Right atrium auricular region (tissue), 2 donors: ENCODE measurements around the gene SF3A2. TPM values are rescaled to one million over a fixed set of nuclear protein-coding genes. Genes with fewer than 3 reads are reported as not detected.

Experiments used
- DNase-seq: peaks from one replicate; pipeline ENCODE4 v3.0.0-alpha.2; 2019; ENCODE audit warnings: low spot score
- H3K27ac ChIP-seq, 2 donors: fragments of 200-600 bp; sonication (generic); 1 replicate in 1 of 2; 2 replicates in 1 of 2; pipeline ENCODE4 v1.5.1; 2016 to 2019
- H3K27me3 ChIP-seq, 2 donors: fragments of 200-600 bp; sonication (generic); one replicate each; pipeline versions ENCODE4 v1.5.1 to v1.6.0; 2017 to 2019
- H3K36me3 ChIP-seq: fragments of 200-600 bp; sonication (generic); one replicate; pipeline ENCODE4 v1.5.1; 2016
- H3K4me1 ChIP-seq, 2 donors: fragments of 200-600 bp; sonication (generic); one replicate each; pipeline versions ENCODE4 v1.5.1 to v1.6.0; 2017 to 2019
- H3K4me3 ChIP-seq, 2 donors: fragments of 200-600 bp; sonication (generic); 1 replicate in 1 of 2; 2 replicates in 1 of 2; pipeline ENCODE4 v1.5.1; 2017 to 2019; ENCODE audit warnings: mild to moderate bottlenecking in 1 of 2, moderate library complexity in 1 of 2
- H3K9me3 ChIP-seq, 2 donors: fragments of 200-600 bp; sonication (generic); one replicate each; pipeline ENCODE4 v1.5.1; 2019
- CTCF ChIP-seq, 2 donors: fragments of 200-600 bp; sonication (generic); IDR thresholded peaks; one replicate each; pipeline ENCODE4 v1.5.1; 2019; ENCODE audit warnings: antibody characterized with exemption in 2 of 2
- total RNA-seq, 2 donors: library from RNA; depleted of rRNA; stranded (reverse); fragments of >200 nt; gene quantifications; one replicate each; pipeline ENCODE4 v1.1.0, GENCODE V29; 2016

SF3A2 gene
- total RNA-seq, 2 donors from 2014 or later, result 17.3 to 30.4 TPM

GRCh38 chr19:2209408-2209807 is 27.2 kb upstream of the SF3A2 start:
- no peak for DNase-seq

GRCh38 chr19:2210206-2210605 is 26.4 kb upstream of the SF3A2 start:
- peaks cover 79% of the 10 kb centered on the region for H3K36me3 ChIP-seq
- DNase-seq, result no peak
- no peaks in the 10 kb centered on the region for H3K9me3 ChIP-seq
- H3K27ac ChIP-seq, result no peak overlapping the region
- H3K4me3 ChIP-seq, result no peak overlapping the region
- no peaks in the 10 kb centered on the region for H3K27me3 ChIP-seq
- TF ChIP-seq CTCF (IDR thresholded peaks at IDR 0.05), result no peak
- peaks cover 0 to 14% of the 10 kb centered on the region in 2 donors for H3K4me1 ChIP-seq

More at GRCh38 chr19:2209408-2209807, 27.2 kb upstream of the SF3A2 start:
- no peaks in the 10 kb centered on the region for H3K9me3 ChIP-seq
- TF ChIP-seq CTCF (IDR thresholded peaks at IDR 0.05), result no peak
- H3K27me3 ChIP-seq, result no peaks in the 10 kb centered on the region
- H3K4me1 ChIP-seq, result peaks cover 0 to 17% of the 10 kb centered on the region in 2 donors
- peaks cover 73% of the 10 kb centered on the region for H3K36me3 ChIP-seq
- no peak overlapping the region for H3K4me3 ChIP-seq
- no peak overlapping the region for H3K27ac ChIP-seq

GRCh38 chr19:2210987-2211740 is 25.5 kb upstream of the SF3A2 start:
- peaks cover 0 to 14% of the 10 kb centered on the region in 2 donors for H3K4me1 ChIP-seq
- H3K4me3 ChIP-seq, result no peak overlapping the region
- H3K9me3 ChIP-seq, result no peaks in the 10 kb centered on the region
- no peak overlapping the region for H3K27ac ChIP-seq
- H3K27me3 ChIP-seq, result no peaks in the 10 kb centered on the region
- DNase-seq, result no peak
- peaks cover 89% of the 10 kb centered on the region for H3K36me3 ChIP-seq
- no peak for TF ChIP-seq CTCF (IDR thresholded peaks at IDR 0.05)

- no peak overlapping the region for H3K27ac ChIP-seq
- H3K4me3 ChIP-seq, result no peak overlapping the region
- no peak for TF ChIP-seq CTCF (IDR thresholded peaks at IDR 0.05)
- peaks cover 91% of the 10 kb centered on the region for H3K36me3 ChIP-seq
- no peaks in the 10 kb centered on the region for H3K27me3 ChIP-seq
- no peaks in the 10 kb centered on the region for H3K9me3 ChIP-seq
- H3K4me1 ChIP-seq, result peaks cover 0 to 13% of the 10 kb centered on the region in 2 donors
- no peak for DNase-seq
These were observed 23.5 kb upstream of the SF3A2 start for GRCh38 chr19:2212861-2213711.

- H3K27ac ChIP-seq, result no peak overlapping the region
- no peak overlapping the region for H3K4me3 ChIP-seq
- H3K9me3 ChIP-seq, result no peaks in the 10 kb centered on the region
- peaks cover 0 to 6% of the 10 kb centered on the region in 2 donors for H3K4me1 ChIP-seq
- no peaks in the 10 kb centered on the region for H3K27me3 ChIP-seq
- H3K36me3 ChIP-seq, result peaks cover 89% of the 10 kb centered on the region
- DNase-seq, result no peak
- no peak for TF ChIP-seq CTCF (IDR thresholded peaks at IDR 0.05)
These were observed 22.8 kb upstream of the SF3A2 start for GRCh38 chr19:2213799-2214198.
